SIG-M5 treated with dmso at 0.1 percent for 504 hours (cell line): ENCODE data around the gene LAMB3.

ENCODE experiments used
- DNase-seq: peaks from one replicate; lab custom pipeline; 2025; ENCODE audit not compliant: unreplicated experiment; lab: John Stamatoyannopoulos, UW

Gene LAMB3

DNA sequence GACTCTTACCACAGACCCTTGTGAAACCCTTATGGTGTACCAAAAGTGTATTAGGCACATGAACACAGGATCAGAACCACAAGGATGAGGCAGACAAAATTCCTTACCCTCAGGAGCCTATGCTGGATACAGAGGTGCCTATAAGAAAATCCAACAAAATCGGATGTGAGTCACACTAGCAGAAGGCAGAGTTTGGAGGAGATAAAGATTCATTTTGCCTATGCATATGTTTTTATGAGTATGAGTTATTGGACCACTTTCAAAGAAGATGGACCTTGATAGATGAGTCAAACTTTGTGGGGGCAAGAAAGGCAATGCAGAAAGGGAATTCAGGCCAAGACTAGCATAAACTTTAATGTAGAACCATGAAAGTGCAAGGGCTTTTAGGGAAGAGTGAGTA, 51.7 kb downstream of the LAMB3 start:
- no peak for DNase-seq

GRCh38 chr1:209598227-209598626, 54.0 kb downstream of the LAMB3 start:
- no peak for DNase-seq

- DNase-seq, result no peak
Measured at GRCh38 chr1:209597499-209597898, 54.7 kb downstream of the LAMB3 start.

GRCh38 chr1:209595599-209596285, 56.5 kb downstream of the LAMB3 start:
- no peak for DNase-seq

- DNase-seq, result no peak
Measured at GRCh38 chr1:209595028-209595427, 57.2 kb downstream of the LAMB3 start.

DNA sequence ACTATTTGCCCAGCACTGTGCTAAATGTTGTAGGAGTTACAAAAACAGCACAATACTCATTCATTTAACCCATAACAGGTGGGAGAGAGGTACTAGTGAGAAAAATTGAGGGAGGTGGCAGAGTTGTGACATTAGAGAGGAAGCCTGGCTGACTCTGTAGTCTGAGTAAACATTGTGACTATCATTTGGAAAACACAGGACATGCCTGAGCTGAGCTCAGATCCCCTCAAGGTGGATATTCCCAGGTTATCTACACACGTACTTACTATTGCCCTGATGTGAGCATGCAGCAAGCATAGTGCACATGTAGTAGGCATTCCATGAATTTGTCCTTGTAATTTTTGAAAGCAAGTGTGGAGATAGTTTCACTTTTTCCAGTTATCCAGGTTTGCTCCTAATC, 57.8 kb downstream of the LAMB3 start:
- DNase-seq, result no peak

DNA sequence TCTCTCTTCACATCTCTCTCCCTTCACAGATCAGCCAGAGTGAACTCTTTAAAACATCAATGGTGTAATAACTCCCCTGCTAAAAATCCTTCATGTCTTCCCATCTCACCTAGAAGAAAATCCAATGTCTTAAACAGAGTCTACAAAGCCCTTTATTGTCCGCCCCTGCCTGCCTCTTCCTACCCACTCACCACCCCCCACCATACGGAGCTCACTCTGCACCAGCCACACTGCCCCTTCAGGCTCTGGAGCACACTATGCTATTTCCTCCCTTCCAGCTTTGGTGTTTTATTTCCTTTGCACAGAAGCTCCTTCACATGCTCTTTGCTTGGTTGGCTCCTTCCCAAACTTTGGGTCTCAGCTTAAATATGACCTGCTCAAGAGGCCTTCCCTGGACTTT, 58.5 kb downstream of the LAMB3 start:
- DNase-seq, result no peak

- no peak for DNase-seq
Measured at GRCh38 chr1:209590405-209590804, 61.8 kb downstream of the LAMB3 start.

- no peak for DNase-seq
Measured at GRCh38 chr1:209589863-209590262, 62.4 kb downstream of the LAMB3 start.

- no peak for DNase-seq
Measured at GRCh38 chr1:209589440-209589839, 62.8 kb downstream of the LAMB3 start.

- no peak for DNase-seq
Measured at GRCh38 chr1:209587789-209588188, 64.4 kb downstream of the LAMB3 start.

DNA sequence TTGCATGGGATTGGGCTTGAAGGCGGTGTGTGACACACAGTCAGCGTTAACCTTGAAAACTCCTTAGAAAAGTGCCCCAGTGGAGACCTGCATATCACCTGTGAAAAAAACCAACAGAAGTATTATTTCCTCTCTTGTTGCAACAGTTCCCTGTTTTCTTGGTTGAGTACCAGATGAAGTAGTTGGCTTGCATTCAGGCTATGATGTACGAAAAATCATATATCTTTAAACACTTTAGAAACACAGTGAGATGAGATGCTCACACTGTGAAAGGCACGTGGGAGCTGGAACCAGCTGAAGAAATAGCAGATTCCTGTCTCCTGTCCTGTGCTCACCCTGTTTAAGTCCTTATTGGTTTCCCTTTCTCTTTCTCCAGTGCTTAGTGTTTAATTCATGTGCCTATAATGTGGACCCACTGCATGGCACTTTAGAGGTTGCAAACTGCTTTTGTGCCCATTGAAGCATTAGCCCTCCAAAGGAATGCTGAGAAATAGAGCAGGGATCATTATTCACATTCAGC, 65.9 kb downstream of the LAMB3 start:
- no peak for DNase-seq

DNA sequence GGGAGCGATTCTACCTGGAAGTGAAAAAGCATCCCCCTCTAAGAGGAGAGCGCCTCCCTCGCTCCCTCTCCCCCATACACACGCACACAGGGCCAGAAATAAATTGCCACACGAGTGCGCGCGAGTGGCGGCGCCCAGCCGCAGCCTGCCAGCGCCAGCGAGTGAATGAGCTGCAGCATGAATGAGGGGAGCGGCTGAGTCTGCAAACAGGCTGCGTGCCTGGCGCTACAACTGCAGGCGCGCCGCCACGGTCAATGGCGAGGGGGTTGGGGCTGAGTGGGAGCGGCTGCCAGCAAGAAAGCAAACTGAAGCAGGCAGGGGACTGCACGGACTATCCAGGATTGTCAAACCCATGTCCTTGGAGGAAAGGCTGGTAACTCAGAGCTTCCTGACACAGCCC, 66.6 kb downstream of the LAMB3 start:
- no peak for DNase-seq

DNA sequence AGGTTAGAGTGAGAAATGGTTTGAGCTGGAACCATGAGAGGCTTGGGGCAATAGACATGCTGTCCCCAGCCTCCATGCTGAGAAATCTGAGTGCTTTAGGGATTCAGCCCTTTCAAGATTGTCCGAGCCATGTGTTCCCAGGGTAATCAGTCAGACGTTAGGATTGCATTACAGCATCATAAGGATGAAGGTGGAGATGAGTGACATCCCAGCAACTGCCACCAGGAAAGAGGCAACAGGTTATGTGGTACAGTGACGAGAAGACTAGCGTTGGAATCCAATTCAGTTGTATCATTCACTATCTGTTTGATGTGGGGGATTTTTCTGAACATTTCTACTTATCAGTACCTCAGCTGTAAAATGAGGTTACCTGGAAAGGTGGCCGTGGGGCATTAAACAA, 67.0 kb downstream of the LAMB3 start:
- DNase-seq, result no peak

DNA sequence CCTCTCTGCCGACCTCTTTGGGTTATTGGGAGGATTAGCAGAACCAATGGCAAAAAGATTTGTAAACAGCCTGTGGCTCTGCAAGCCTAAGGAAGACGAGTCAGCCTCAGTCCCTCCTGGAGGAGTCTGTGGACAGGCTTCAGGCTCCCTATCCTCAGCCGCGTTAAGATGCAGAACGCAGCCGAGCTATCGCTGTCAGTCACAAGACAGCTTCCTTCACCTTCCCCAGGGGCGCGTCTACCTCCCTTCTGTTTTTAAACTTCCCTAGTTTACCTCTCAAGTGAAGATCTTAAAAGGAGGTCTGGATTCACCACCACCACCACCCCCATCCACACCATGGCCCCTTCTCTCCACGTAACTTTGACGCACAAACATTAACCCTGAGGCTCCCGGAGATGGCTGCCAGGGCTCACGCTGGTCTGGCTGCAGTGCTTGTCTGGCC, 68.0 kb downstream of the LAMB3 start:
- no peak for DNase-seq

DNA sequence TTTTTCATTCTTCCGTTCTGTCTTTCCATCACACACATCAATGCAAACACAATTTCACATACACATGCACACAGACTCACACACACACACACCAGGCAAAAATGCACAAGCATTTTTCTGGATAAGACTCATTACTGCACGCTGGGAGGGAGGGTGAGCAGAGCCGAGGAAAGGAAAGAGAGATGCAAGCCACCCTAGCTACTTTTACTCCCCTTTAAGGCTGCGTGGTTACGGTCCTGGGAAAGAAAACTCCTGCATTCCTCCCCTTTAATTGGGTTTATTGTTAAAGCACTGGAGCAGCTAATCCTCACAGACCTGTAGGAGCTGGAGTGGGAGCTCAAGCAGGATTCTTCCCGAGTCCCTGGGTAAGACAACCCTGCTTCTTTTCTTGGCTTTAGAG, 68.8 kb downstream of the LAMB3 start, which contains the start of gene CAMK1G:
CAMK1G (plus strand) TSS at position 307 of the 400 bp plus-strand sequence. CDS start 11,270 bp downstream, outside the sequence.
- no peak for DNase-seq

- DNase-seq, result no peak
Measured at GRCh38 chr1:209580577-209580976, 71.6 kb downstream of the LAMB3 start.

- DNase-seq, result no peak
Measured at GRCh38 chr1:209577346-209577745, 74.9 kb downstream of the LAMB3 start.

- DNase-seq, result peak; percentile 30
Measured at GRCh38 chr1:209576392-209577197, 75.6 kb downstream of the LAMB3 start.

GRCh38 chr1:209570743-209571142, 81.5 kb downstream of the LAMB3 start:
- no peak for DNase-seq

DNA sequence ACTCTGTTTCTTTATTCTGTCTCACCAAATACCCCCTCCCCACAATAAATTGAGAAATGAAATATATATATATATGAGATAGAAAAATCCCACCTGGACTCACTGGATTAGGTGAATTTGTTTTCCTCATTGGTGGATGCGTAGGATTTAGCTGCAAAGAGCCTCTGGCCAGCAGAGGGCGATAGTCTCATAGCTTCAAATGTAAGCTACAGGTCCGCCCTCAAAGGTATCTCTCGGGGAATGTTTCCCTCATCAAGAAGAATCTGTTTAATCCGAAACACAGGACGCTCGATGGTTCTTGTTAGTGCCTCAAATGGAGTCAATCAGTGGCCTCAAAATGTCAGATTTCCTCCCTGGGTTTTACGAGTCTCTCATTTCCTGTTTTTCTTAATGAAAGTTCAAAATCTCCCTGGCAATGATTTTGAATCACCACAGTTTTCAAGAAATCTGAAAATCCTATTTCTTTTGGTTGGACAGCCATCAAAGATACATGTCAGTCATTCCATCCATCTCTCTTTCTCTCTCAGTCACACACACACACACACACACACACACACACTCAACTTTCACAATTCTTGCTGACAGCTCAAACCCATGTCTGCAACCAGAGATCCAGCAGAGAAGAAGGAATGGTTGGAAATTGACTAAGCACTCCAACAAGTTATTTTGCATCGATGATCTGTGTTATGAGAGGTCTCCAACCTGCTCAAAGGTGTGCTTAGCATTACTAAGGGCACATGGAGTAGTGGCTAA, 82.6 kb downstream of the LAMB3 start:
- peak; percentile 55 for DNase-seq
